Measurements from ENCODE around the gene TNIP1.

DNA sequence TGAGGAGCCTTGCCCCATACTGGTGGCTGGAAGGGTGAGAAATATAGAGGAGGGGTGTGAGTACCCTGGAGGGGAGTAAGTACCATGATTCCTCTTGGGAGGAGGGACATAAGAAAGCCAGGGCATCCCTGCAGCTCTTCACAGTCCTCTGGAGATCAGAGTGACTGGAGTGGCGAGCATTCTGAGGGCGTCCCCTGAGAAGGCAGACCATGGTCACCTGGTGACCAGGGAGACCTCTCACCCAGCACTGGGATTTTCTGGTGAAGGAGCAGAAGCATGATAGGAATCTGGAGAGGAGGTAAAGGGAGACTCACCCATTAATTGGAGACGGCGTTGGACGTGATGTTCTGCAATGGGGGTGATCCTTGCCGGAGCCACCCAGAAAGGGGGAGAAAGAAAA is 88.1 kb downstream of the TNIP1 start:
- TF ChIP-seq POLR2A (IDR thresholded peaks at IDR 0.05) (no peak), EP300 (IDR thresholded peaks at IDR 0.05; ENCODE audit: low read depth) (no peak)
- TF ChIP-seq, protein P1, sequence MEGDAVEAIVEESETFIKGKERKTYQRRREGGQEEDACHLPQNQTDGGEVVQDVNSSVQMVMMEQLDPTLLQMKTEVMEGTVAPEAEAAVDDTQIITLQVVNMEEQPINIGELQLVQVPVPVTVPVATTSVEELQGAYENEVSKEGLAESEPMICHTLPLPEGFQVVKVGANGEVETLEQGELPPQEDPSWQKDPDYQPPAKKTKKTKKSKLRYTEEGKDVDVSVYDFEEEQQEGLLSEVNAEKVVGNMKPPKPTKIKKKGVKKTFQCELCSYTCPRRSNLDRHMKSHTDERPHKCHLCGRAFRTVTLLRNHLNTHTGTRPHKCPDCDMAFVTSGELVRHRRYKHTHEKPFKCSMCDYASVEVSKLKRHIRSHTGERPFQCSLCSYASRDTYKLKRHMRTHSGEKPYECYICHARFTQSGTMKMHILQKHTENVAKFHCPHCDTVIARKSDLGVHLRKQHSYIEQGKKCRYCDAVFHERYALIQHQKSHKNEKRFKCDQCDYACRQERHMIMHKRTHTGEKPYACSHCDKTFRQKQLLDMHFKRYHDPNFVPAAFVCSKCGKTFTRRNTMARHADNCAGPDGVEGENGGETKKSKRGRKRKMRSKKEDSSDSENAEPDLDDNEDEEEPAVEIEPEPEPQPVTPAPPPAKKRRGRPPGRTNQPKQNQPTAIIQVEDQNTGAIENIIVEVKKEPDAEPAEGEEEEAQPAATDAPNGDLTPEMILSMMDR (IDR thresholded peaks at IDR 0.05), result no peak

All from transverse colon (tissue), 3 donors.